Esophagus squamous epithelium (tissue), 5 donors: Measurements from ENCODE around the gene DYRK1A. TPM values are rescaled to one million over a fixed set of nuclear protein-coding genes. Genes with fewer than 3 reads are reported as not detected.

Experiments
- DNase-seq: peaks from one replicate; lab custom pipeline; 2025; lab: John Stamatoyannopoulos, UW
- H3K27ac ChIP-seq, 4 donors: fragments of 200-600 bp; sonication (generic); one replicate each; pipeline ENCODE4 v1.5.1; 2016 to 2019; ENCODE audit warnings: mild to moderate bottlenecking in 1 of 4
- H3K27me3 ChIP-seq, 4 donors: fragments of 200-600 bp; sonication (generic); 1 replicate in 3 of 4; 2 replicates in 1 of 4; pipeline versions ENCODE4 v1.5.1 to v1.6.0; 2017 to 2021; ENCODE audit warnings: antibody characterized with exemption in 1 of 4
- H3K36me3 ChIP-seq, 3 donors: fragments of 200-600 bp; sonication (generic); one replicate each; pipeline ENCODE4 v1.5.1; 2016 to 2019
- H3K4me1 ChIP-seq, 3 donors: fragments of 200-600 bp; sonication (generic); one replicate each; pipeline ENCODE4 v1.5.1; 2017 to 2019
- H3K4me3 ChIP-seq, 4 donors: fragments of 200-600 bp; sonication (generic); 1 replicate in 3 of 4; 2 replicates in 1 of 4; pipeline ENCODE4 v1.5.1; 2016 to 2019; ENCODE audit warnings: mild to moderate bottlenecking in 2 of 4, moderate library complexity in 1 of 4
- H3K9me3 ChIP-seq, 3 donors: fragments of 200-600 bp; sonication (generic); one replicate each; pipeline ENCODE4 v1.5.1; 2016 to 2019
- CTCF ChIP-seq, 6 experiments: fragments of 450-650 bp in 4 of 6; fragments of 200-600 bp in 2 of 6; sonication (generic) in 2 of 6; IDR thresholded peaks; one replicate each; pipeline ENCODE4 v1.5.1; 2016 to 2019; ENCODE audit warnings: antibody characterized with exemption in 6 of 6, mild to moderate bottlenecking in 4 of 6, moderate library complexity in 4 of 6
- POLR2A ChIP-seq, 4 donors: fragments of 450-650 bp; IDR thresholded peaks; one replicate each; pipeline ENCODE4 v1.6.1; 2017; ENCODE audit warnings: antibody characterized with exemption in 4 of 4, mild to moderate bottlenecking in 4 of 4, moderate library complexity in 3 of 4
- WGBS, 2 donors: methylation state at CpG; one replicate each; pipeline ENCODE4 v1.1.5; 2018; 5-methylcytosine and 5-hydroxymethylcytosine counted together
- intact Hi-C: fragments of 100-400 bp; cut with DNase I; formaldehyde crosslinking; loops from one replicate; pipeline ENCODE4 v1.15.0; 2022
- total RNA-seq, 4 donors: library from RNA; depleted of rRNA; stranded (reverse); fragments of >200 nt; gene quantifications; one replicate each; pipeline ENCODE4 v1.1.0, GENCODE V29; 2016
- donor health status: DM: yes; HTN: yes; CAD: no.

DYRK1A gene
- total RNA-seq, 4 donors from 2014 or later = 37.8 to 61.0 (median 45.4) TPM

GRCh38 chr21:37449302-37449937, 82.8 kb downstream of the DYRK1A start:
- no peak for DNase-seq
- Histone ChIP-seq H3K4me3 (no peak overlapping the region), H3K27me3 (no peaks in the 10 kb centered on the region), H3K4me1 (peaks cover 6 to 84% (median 37%) of the 10 kb centered on the region in 3 donors), H3K9me3 (no peaks in the 10 kb centered on the region), H3K27ac (no peak overlapping the region), H3K36me3 (peaks cover 0 to 9% (median 0%) of the 10 kb centered on the region in 3 donors)
- TF ChIP-seq POLR2A (IDR thresholded peaks at IDR 0.05) (no peak), CTCF (IDR thresholded peaks at IDR 0.05) (no peak)
- 72 to 77% methylated on average over 6 of the region's 6 CpGs for WGBS, 2 donors
- intact Hi-C loops = no loop called here

- intact Hi-C loops = no loop called here
- Histone ChIP-seq H3K27me3 (no peaks in the 10 kb centered on the region), H3K36me3 (peaks cover 0 to 9% (median 0%) of the 10 kb centered on the region in 3 donors), H3K4me1 (peaks cover 6 to 84% (median 32%) of the 10 kb centered on the region in 3 donors), H3K4me3 (no peak overlapping the region), H3K9me3 (no peaks in the 10 kb centered on the region), H3K27ac (no peak overlapping the region)
- no peak for DNase-seq
- 59 to 70% methylated on average over 4 of the region's 4 CpGs for WGBS, 2 donors
- TF ChIP-seq CTCF (IDR thresholded peaks at IDR 0.05) (no peak), POLR2A (IDR thresholded peaks at IDR 0.05) (no peak)
Measured at GRCh38 chr21:37450445-37450941, 83.9 kb downstream of the DYRK1A start.

GRCh38 chr21:37451446-37451845, 84.9 kb downstream of the DYRK1A start:
- 90% methylated on average over 16 of the region's 16 CpGs for WGBS, 2 donors
- H3K9me3 ChIP-seq = no peaks in the 10 kb centered on the region
- TF ChIP-seq POLR2A (IDR thresholded peaks at IDR 0.05) (no peak), CTCF (IDR thresholded peaks at IDR 0.05) (no peak)
- H3K27ac ChIP-seq = no peak overlapping the region
- intact Hi-C loops = no loop called here
- H3K4me3 ChIP-seq = no peak overlapping the region
- peaks cover 6 to 84% (median 31%) of the 10 kb centered on the region in 3 donors for H3K4me1 ChIP-seq
- H3K36me3 ChIP-seq = peaks cover 0 to 14% (median 0%) of the 10 kb centered on the region in 3 donors
- DNase-seq = no peak
- H3K27me3 ChIP-seq = no peaks in the 10 kb centered on the region

- intact Hi-C loops = no loop called here
- DNase-seq = no peak
- Histone ChIP-seq H3K27me3 (no peaks in the 10 kb centered on the region), H3K4me1 (peaks cover 6 to 84% (median 31%) of the 10 kb centered on the region in 3 donors), H3K36me3 (peaks cover 0 to 22% (median 0%) of the 10 kb centered on the region in 3 donors), H3K27ac (peak overlapping the region in 2 of 4 donors; percentile 25 to 32), H3K4me3 (no peak overlapping the region), H3K9me3 (no peaks in the 10 kb centered on the region)
- TF ChIP-seq CTCF (IDR thresholded peaks at IDR 0.05) (no peak), POLR2A (IDR thresholded peaks at IDR 0.05) (no peak)
- WGBS, 2 donors = 44 to 48% methylated on average over 4 of the region's 4 CpGs
Measured at GRCh38 chr21:37452227-37452626, 85.7 kb downstream of the DYRK1A start.

GRCh38 chr21:37453350-37453749, 86.8 kb downstream of the DYRK1A start:
- intact Hi-C loops = no loop called here
- peaks cover 6 to 91% (median 36%) of the 10 kb centered on the region in 3 donors for H3K4me1 ChIP-seq
- 76 to 85% methylated on average over 4 of the region's 4 CpGs for WGBS, 2 donors

More at GRCh38 chr21:37453350-37453749, 86.8 kb downstream of the DYRK1A start:
- H3K27ac ChIP-seq = no peak overlapping the region
- TF ChIP-seq POLR2A (IDR thresholded peaks at IDR 0.05) = no peak
- H3K9me3 ChIP-seq = no peaks in the 10 kb centered on the region
- H3K36me3 ChIP-seq = peaks cover 0 to 23% (median 0%) of the 10 kb centered on the region in 3 donors
- no peak for DNase-seq
- H3K4me3 ChIP-seq = no peak overlapping the region
- no peaks in the 10 kb centered on the region for H3K27me3 ChIP-seq
